RWPE1 (cell line): Measurements from ENCODE around the gene OSCAR.
"Not testable (repeated sequence)": the region's sequence is repeated elsewhere in the genome, so short reads cannot be mapped to it uniquely, and the experiment has no call there.

Experiments used
- CTCF ChIA-PET: fragments of 350-600 bp; sonication (Branson Sonifier 250); formaldehyde crosslinking; extraction: SDS; loops from one replicate; lab custom pipeline; 2021; lab: Yijun Ruan, JAX
- POLR2A ChIA-PET: fragments of 400-600 bp; formaldehyde crosslinking; extraction: SDS; loops from one replicate; lab custom pipeline; 2020; ENCODE audit warnings: antibody characterized with exemption; ENCODE audit not compliant: low non-redundant PET; lab: Yijun Ruan, JAX
- DNase-seq: peaks from one replicate; pipeline ENCODE4 v3.0.0; 2012; ENCODE audit warnings: low spot score
- H3K27ac ChIP-seq: fragments of 450-650 bp; 2 replicates; pipeline ENCODE4 v1.5.1; 2017
- CTCF ChIP-seq: fragments of 450-650 bp; conservative IDR thresholded peaks from 2 replicates; pipeline ENCODE4 v1.5.1; 2017; ENCODE audit warnings: low read depth, mild to moderate bottlenecking

Gene OSCAR

GRCh38 chr19:54104998-54105715 is 4.6 kb upstream of the OSCAR start:
- H3K27ac ChIP-seq: no peak overlapping the region; the same call in 1 of the 2 replicates
- ChIA-PET POLR2A (no interaction called here), CTCF (no interaction called here)
- TF ChIP-seq CTCF: no peak
- no peak for DNase-seq

- peak; percentile 98 for DNase-seq
- ChIA-PET CTCF (no interaction called here), POLR2A (no interaction called here)
- H3K27ac ChIP-seq: peak within 1 kb of the TSS; percentile 65
- no peak for TF ChIP-seq CTCF
Measured at GRCh38 chr19:54102421-54103169, 2.0 kb upstream of the OSCAR start, which contains the start of gene NDUFA3. TSS of gene NDUFA3 (plus strand) at chr19:54102855. CDS start at chr19:54102879, 24 bp downstream.

- peak overlapping the region; percentile 54 for H3K27ac ChIP-seq
- CTCF ChIA-PET, DNase-seq, POLR2A ChIA-PET: not testable (repeated sequence)
Measured at GRCh38 chr19:54099903-54100255, 724 bp downstream of the OSCAR start.

- no peak overlapping the region for H3K27ac ChIP-seq
- ChIA-PET CTCF (no interaction called here), POLR2A (no interaction called here)
- no peak for TF ChIP-seq CTCF
- DNase-seq: no peak
Measured at GRCh38 chr19:54099190-54099902, 1.3 kb downstream of the OSCAR start.

GRCh38 chr19:54096617-54097106 is 3.9 kb downstream of the OSCAR start:
- POLR2A ChIA-PET: interaction anchor here (0.5 kb wide), 1 partner anchor 22 kb away, joined by 3 read pairs; no protein-coding TSS in a partner anchor
- H3K27ac ChIP-seq: peak overlapping the region; percentile 52
- CTCF ChIA-PET: interaction anchor here (0.6 to 0.7 kb wide), 2 partner anchors 25 to 196 kb away, joined by 5 to 6 read pairs; no protein-coding TSS in a partner anchor
- TF ChIP-seq CTCF: no peak
- DNase-seq: no peak

GRCh38 chr19:54095859-54096616 is 4.6 kb downstream of the OSCAR start:
- POLR2A ChIA-PET: interaction anchor here (0.5 kb wide), 1 partner anchor 23 kb away, joined by 3 read pairs; no protein-coding TSS in a partner anchor
- CTCF ChIA-PET, H3K27ac ChIP-seq: not testable (repeated sequence)
- DNase-seq: peak; percentile 37
